IMR-90 (cell line): Measurements from ENCODE around the gene RTEL1. TPM values are rescaled to one million over a fixed set of nuclear protein-coding genes. Genes with fewer than 3 reads are reported as not detected.

ENCODE experiments used
- ATAC-seq: fragments of 200-7000 bp; cut with Tn5 transposase; 2 replicates; pipeline ENCODE4 v1.9.1; 2020; ENCODE audit warnings: low read depth, mild to moderate bottlenecking, moderate library complexity
- BruUV-seq: library from RNA; stranded (reverse); fragments of 400-500 nt; replicated peaks from 2 replicates; lab custom pipeline; 2021; lab: Mats Ljungman, UMichigan
- CTCF ChIA-PET: fragments of 300-600 bp; formaldehyde crosslinking; extraction: SDS; loops from one replicate; lab custom pipeline; 2021; ENCODE audit warnings: antibody characterized with exemption; lab: Yijun Ruan, JAX
- POLR2A ChIA-PET: fragments of 300-600 bp; sonication (Branson Sonifier 250); formaldehyde crosslinking; loops from one replicate; lab custom pipeline; 2022; ENCODE audit warnings: antibody characterized with exemption; ENCODE audit not compliant: unreplicated experiment; lab: Charles Lee
- DNase-seq: peaks from one replicate; pipeline ENCODE4 v3.0.0; 2013
- H2AFZ ChIP-seq: replicated peaks from 2 replicates; pipeline ENCODE3; 2013; ENCODE audit warnings: low read length, mild to moderate bottlenecking; ENCODE audit not compliant: poor library complexity
- H2AK5ac ChIP-seq: 2 replicates; pipeline ENCODE4 v1.6.1; 2013; ENCODE audit warnings: low read depth, low read length, inconsistent platforms
- H2AK9ac ChIP-seq: replicated peaks from 2 replicates; pipeline ENCODE3; 2013; ENCODE audit warnings: mild to moderate bottlenecking, low read depth, low read length, moderate library complexity; ENCODE audit not compliant: poor library complexity
- H2BK120ac ChIP-seq: 2 replicates; pipeline ENCODE4 v1.6.1; 2013; ENCODE audit warnings: low read depth, low read length, inconsistent platforms
- H2BK15ac ChIP-seq: 3 replicates; pipeline ENCODE4 v1.6.1; 2013; ENCODE audit warnings: low read depth, low read length, inconsistent platforms
- H2BK20ac ChIP-seq: 2 replicates; pipeline ENCODE4 v1.6.1; 2013; ENCODE audit warnings: low read depth, mild to moderate bottlenecking, inconsistent platforms, low read length, moderate library complexity
- H2BK5ac ChIP-seq: 2 replicates; pipeline ENCODE4 v1.6.1; 2013; ENCODE audit warnings: mild to moderate bottlenecking, low read depth, low read length, inconsistent platforms; ENCODE audit not compliant: poor library complexity, severe bottlenecking
- H3K14ac ChIP-seq: replicated peaks from 2 replicates; pipeline ENCODE4 v1.6.1; 2013; ENCODE audit warnings: low read depth, low read length, inconsistent platforms
- H3K18ac ChIP-seq: 2 replicates; pipeline ENCODE4 v1.6.1; 2013; ENCODE audit warnings: low read depth, low read length, control low read depth
- H3K23ac ChIP-seq: 2 replicates; pipeline ENCODE4 v1.6.1; 2013; ENCODE audit warnings: low read depth, low read length, inconsistent platforms
- H3K27ac ChIP-seq: 2 replicates; pipeline ENCODE4 v1.5.1; 2013; ENCODE audit warnings: mild to moderate bottlenecking, control low read depth, low read length; ENCODE audit not compliant: insufficient read depth
- H3K27me3 ChIP-seq: 2 replicates; pipeline ENCODE4 v1.6.1; 2013; ENCODE audit warnings: low read length; ENCODE audit not compliant: control insufficient read depth, insufficient read depth
- H3K36me3 ChIP-seq: 2 replicates; pipeline ENCODE4 v1.6.1; 2013; ENCODE audit warnings: low read length, mixed read lengths; ENCODE audit not compliant: control insufficient read depth, insufficient read depth
- H3K4ac ChIP-seq: 2 replicates; pipeline ENCODE4 v1.6.1; 2013; ENCODE audit warnings: low read depth, low read length, inconsistent platforms
- H3K4me1 ChIP-seq: 2 replicates; pipeline ENCODE4 v1.6.1; 2013; ENCODE audit warnings: low read length, mixed read lengths; ENCODE audit not compliant: control insufficient read depth, insufficient read depth
- H3K4me2 ChIP-seq: 2 replicates; pipeline ENCODE4 v1.6.1; 2013; ENCODE audit warnings: low read depth, mild to moderate bottlenecking, control low read depth, low read length, moderate library complexity
- H3K4me3 ChIP-seq: 2 replicates; pipeline ENCODE4 v1.5.1; 2013; ENCODE audit warnings: low read depth, mild to moderate bottlenecking, control low read depth, low read length, moderate library complexity; ENCODE audit not compliant: insufficient read depth
- H3K56ac ChIP-seq: 2 replicates; pipeline ENCODE4 v1.6.1; 2013; ENCODE audit warnings: low read length, inconsistent platforms; ENCODE audit not compliant: insufficient read depth; ENCODE audit errors: extremely low read depth
- H3K79me1 ChIP-seq, 2 experiments: 2 replicates each; pipeline ENCODE4 v1.6.1; 2013; ENCODE audit warnings: low read length in 2 of 2, inconsistent platforms in 1 of 2, low read depth in 1 of 2
- H3K9ac ChIP-seq: 2 replicates; pipeline ENCODE4 v1.6.1; 2013; ENCODE audit warnings: low read depth, low read length, control low read depth
- H3K9me1 ChIP-seq: 2 replicates; pipeline ENCODE4 v1.6.1; 2013; ENCODE audit warnings: low read length, inconsistent platforms; ENCODE audit not compliant: insufficient read depth
- H3K9me3 ChIP-seq: 2 replicates; pipeline ENCODE4 v1.6.1; 2013; ENCODE audit warnings: low read length; ENCODE audit not compliant: control insufficient read depth, insufficient read depth
- H4K20me1 ChIP-seq: 2 replicates; pipeline ENCODE4 v1.6.1; 2013; ENCODE audit warnings: low read length, inconsistent platforms; ENCODE audit not compliant: insufficient read depth
- H4K5ac ChIP-seq: 2 replicates; pipeline ENCODE4 v1.6.1; 2013; ENCODE audit warnings: mild to moderate bottlenecking, low read depth, low read length, control low read depth
- H4K8ac ChIP-seq, 2 experiments: 2 replicates each; pipeline ENCODE4 v1.6.1; 2013; ENCODE audit warnings: low read depth in 2 of 2, low read length in 2 of 2, control low read depth in 1 of 2, inconsistent platforms in 1 of 2
- H4K91ac ChIP-seq: 2 replicates; pipeline ENCODE4 v1.6.1; 2013; ENCODE audit warnings: low read depth, low read length, inconsistent platforms; ENCODE audit not compliant: insufficient read depth
- BHLHE40 ChIP-seq: fragments of 150-350 bp; IDR thresholded peaks from 2 replicates; pipeline ENCODE4 v1.6.1; 2016; ENCODE audit warnings: mild to moderate bottlenecking, low read depth, low read length
- CEBPB ChIP-seq: IDR thresholded peaks from 2 replicates; pipeline ENCODE4 v1.6.1; 2012; ENCODE audit warnings: low read depth, low read length, improper control_type of control experiment
- CHD1 ChIP-seq: IDR thresholded peaks from 2 replicates; pipeline ENCODE4 v1.6.1; 2012; ENCODE audit warnings: low read depth, low read length, improper control_type of control experiment
- CTCF ChIP-seq: conservative IDR thresholded peaks from 2 replicates; pipeline ENCODE4 v1.5.1; 2012; ENCODE audit warnings: mild to moderate bottlenecking, low read depth, low read length, improper control_type of control experiment
- ELK1 ChIP-seq: fragments of 150-350 bp; IDR thresholded peaks from 2 replicates; pipeline ENCODE4 v1.6.1; 2016; ENCODE audit warnings: low read depth, mild to moderate bottlenecking, low read length, moderate library complexity, borderline replicate concordance
- FOS ChIP-seq: fragments of 150-350 bp; IDR thresholded peaks from 2 replicates; pipeline ENCODE4 v1.6.1; 2016; ENCODE audit warnings: low read depth, low read length
- MAFK ChIP-seq: IDR thresholded peaks from 2 replicates; pipeline ENCODE4 v1.6.1; 2012; ENCODE audit warnings: low read depth, low read length, improper control_type of control experiment
- MAZ ChIP-seq: IDR thresholded peaks from 2 replicates; pipeline ENCODE4 v1.6.1; 2012; ENCODE audit warnings: low read depth, mild to moderate bottlenecking, low read length, improper control_type of control experiment, moderate library complexity, borderline replicate concordance
- MXI1 ChIP-seq: IDR thresholded peaks from 2 replicates; pipeline ENCODE4 v1.6.1; 2012; ENCODE audit warnings: low read depth, mild to moderate bottlenecking, low read length, moderate library complexity, borderline replicate concordance
- NFE2L2 ChIP-seq: fragments of 150-350 bp; IDR thresholded peaks from 2 replicates; pipeline ENCODE4 v1.6.1; 2016; ENCODE audit warnings: low read depth, mild to moderate bottlenecking, low read length
- POLR2A ChIP-seq: IDR thresholded peaks from 2 replicates; pipeline ENCODE4 v1.6.1; 2012; ENCODE audit warnings: mild to moderate bottlenecking, low read depth, low read length
- RAD21 ChIP-seq: IDR thresholded peaks from 2 replicates; pipeline ENCODE4 v1.6.1; 2012; ENCODE audit warnings: low read length, improper control_type of control experiment
- SMC3 ChIP-seq: fragments of 150-350 bp; IDR thresholded peaks from 2 replicates; pipeline ENCODE4 v1.6.1; 2016; ENCODE audit warnings: low read depth, mild to moderate bottlenecking, antibody characterized with exemption, low read length, moderate library complexity
- USF2 ChIP-seq: fragments of 150-350 bp; IDR thresholded peaks from 2 replicates; pipeline ENCODE4 v1.6.1; 2017; ENCODE audit warnings: mild to moderate bottlenecking, antibody characterized with exemption, low read length, low read depth
- WGBS, 2 experiments: methylation state at CpG; one replicate each; pipeline versions ENCODE4 v1.1.5 to v1.1.7; 2013; ENCODE audit warnings: missing lambda C conversion rate in 2 of 2; ENCODE audit not compliant: insufficient read length in 1 of 2; ENCODE audit errors: extremely low coverage in 2 of 2; 5-methylcytosine and 5-hydroxymethylcytosine counted together
- dilution Hi-C: fragments of 300-500 bp; cut with HindIII; formaldehyde crosslinking; loops from one replicate; pipeline ENCODE4 v1.14.3; 2018; ENCODE audit warnings: low sequenced_read_pairs; ENCODE audit not compliant: unreplicated experiment
- in situ Hi-C: fragments of 300-500 bp; cut with MboI; formaldehyde crosslinking; loops from 3 replicates; pipeline ENCODE4 v1.14.3; 2019; ENCODE audit warnings: low sequenced_read_pairs, inconsistent platforms, mixed read lengths
- intact Hi-C: fragments of 100-400 bp; cut with micrococcal nuclease; formaldehyde crosslinking; loops from 2 replicates; pipeline ENCODE4 v1.10.0; 2022
- polyA plus RNA-seq, 3 experiments: library from polyadenylated mRNA; depleted of rRNA; stranded (reverse); fragments of >200 nt; gene quantifications; 2 replicates each; pipeline ENCODE4 v1.2.3, GENCODE V29; 2012; ENCODE audit warnings: low replicate concordance in 1 of 3
- total RNA-seq: library from RNA; depleted of rRNA; stranded (reverse); fragments of >200 nt; gene quantifications from 2 replicates; pipeline ENCODE4 v1.2.3, GENCODE V29; 2012

Gene RTEL1
- total and polyA plus RNA-seq, 2 of the 4 experiments (the other 2 are of a cell fraction), result 14.7 to 18.8 TPM

GRCh38 chr20:63693733-63694583 is 35.8 kb downstream of the RTEL1 start:
- Histone ChIP-seq H4K5ac (no peak overlapping the region), H4K20me1 (no peaks in the 10 kb centered on the region), H3K4me2 (no peak overlapping the region), H3K23ac (no peak overlapping the region), H3K79me1 (peaks cover 8 to 26% of the 10 kb centered on the region in 2 experiments; a peak in 3 of 4 replicates), H3K14ac (no peak overlapping the region), H4K8ac (no peak overlapping the region), H3K9ac (no peak overlapping the region), H2BK5ac (no peak overlapping the region), H3K27me3 (no peaks in the 10 kb centered on the region), H3K18ac (no peak overlapping the region), H3K9me3 (no peaks in the 10 kb centered on the region), H2BK15ac (no peak overlapping the region), H3K4ac (no peak overlapping the region), H2AK5ac (no peak overlapping the region), H3K4me1 (peaks cover 13% of the 10 kb centered on the region), H2BK120ac (no peak overlapping the region), H3K36me3 (peaks cover 13% of the 10 kb centered on the region; the same call in 1 of the 2 replicates), H2AK9ac (no peak overlapping the region), H3K27ac (no peak overlapping the region), H3K9me1 (no peaks in the 10 kb centered on the region), H3K56ac (no peak overlapping the region), H4K91ac (no peak overlapping the region), H2AFZ (peak overlapping the region; percentile 32), H3K4me3 (no peak overlapping the region), H2BK20ac (no peak overlapping the region)
- dilution Hi-C loops (no loop called here), intact Hi-C loops (no loop called here), in situ Hi-C loops (no loop called here)
- POLR2A ChIA-PET, result interaction anchor here (1.2 kb wide), 1 partner anchor 14 kb away, joined by 4 read pairs; the partner anchor contains the start of genes ARFRP1 and ZGPAT
- 93% methylated on average over 11 of the region's 21 CpGs; no CpG with 5 or more reads in 1 of the 2 experiments for WGBS, 2 experiments
- no TSS peak for BruUV-seq
- DNase-seq, result no peak
- CTCF ChIA-PET, result no interaction called here
- ATAC-seq, result no peak
- no peak for TF ChIP-seq FOS
- no peak for TF ChIP-seq SMC3
- TF ChIP-seq MXI1, result no peak
- TF ChIP-seq USF2, result no peak
- no peak for TF ChIP-seq MAZ
- TF ChIP-seq RAD21, result no peak
- TF ChIP-seq CEBPB, result no peak
- no peak for TF ChIP-seq NFE2L2
- TF ChIP-seq POLR2A, result no peak; the same call in 1 of the 2 replicates
- TF ChIP-seq CTCF, result no peak
- no peak for TF ChIP-seq MAFK
- no peak for TF ChIP-seq CHD1
- TF ChIP-seq BHLHE40, result no peak
- no peak for TF ChIP-seq ELK1
